ENCODE data around the gene HADHB.

HADHB gene

DNA sequence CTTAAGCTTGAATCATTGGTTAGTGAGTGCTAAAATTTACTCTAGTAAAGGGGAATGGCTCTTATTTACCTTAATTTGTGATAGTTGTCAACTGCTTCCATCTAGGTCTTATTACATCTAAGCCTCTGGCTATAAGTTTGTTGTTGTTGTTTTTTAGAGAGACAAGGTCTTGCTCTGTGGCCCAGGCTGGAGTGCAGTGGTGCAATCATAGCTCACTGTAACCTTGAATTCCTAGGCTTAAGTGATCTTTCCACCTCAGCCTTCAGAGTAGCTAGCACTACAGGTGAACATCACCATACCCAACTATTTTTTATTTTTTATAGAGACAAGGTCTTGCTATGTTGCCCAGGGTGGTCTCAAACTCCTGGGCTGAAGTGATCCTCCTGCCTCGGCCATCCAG is 6.9 kb upstream of the HADHB start:
- intact Hi-C loops (cut with DNase I; ENCODE audit: low total_unique reads): no loop called here
- TF ChIP-seq, protein P1, sequence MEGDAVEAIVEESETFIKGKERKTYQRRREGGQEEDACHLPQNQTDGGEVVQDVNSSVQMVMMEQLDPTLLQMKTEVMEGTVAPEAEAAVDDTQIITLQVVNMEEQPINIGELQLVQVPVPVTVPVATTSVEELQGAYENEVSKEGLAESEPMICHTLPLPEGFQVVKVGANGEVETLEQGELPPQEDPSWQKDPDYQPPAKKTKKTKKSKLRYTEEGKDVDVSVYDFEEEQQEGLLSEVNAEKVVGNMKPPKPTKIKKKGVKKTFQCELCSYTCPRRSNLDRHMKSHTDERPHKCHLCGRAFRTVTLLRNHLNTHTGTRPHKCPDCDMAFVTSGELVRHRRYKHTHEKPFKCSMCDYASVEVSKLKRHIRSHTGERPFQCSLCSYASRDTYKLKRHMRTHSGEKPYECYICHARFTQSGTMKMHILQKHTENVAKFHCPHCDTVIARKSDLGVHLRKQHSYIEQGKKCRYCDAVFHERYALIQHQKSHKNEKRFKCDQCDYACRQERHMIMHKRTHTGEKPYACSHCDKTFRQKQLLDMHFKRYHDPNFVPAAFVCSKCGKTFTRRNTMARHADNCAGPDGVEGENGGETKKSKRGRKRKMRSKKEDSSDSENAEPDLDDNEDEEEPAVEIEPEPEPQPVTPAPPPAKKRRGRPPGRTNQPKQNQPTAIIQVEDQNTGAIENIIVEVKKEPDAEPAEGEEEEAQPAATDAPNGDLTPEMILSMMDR (IDR thresholded peaks at IDR 0.05): no peak
- H3K27ac ChIP-seq: no peak overlapping the region
- peaks cover 52 to 56% (median 55%) of the 10 kb centered on the region in 3 donors for H3K36me3 ChIP-seq
- no peaks in the 10 kb centered on the region for H3K27me3 ChIP-seq
- DNase-seq: no peak
- no peak overlapping the region for H3K4me3 ChIP-seq
- peaks cover 0 to 20% (median 5%) of the 10 kb centered on the region in 4 donors for H3K4me1 ChIP-seq
- H3K9me3 ChIP-seq: no peaks in the 10 kb centered on the region

DNA sequence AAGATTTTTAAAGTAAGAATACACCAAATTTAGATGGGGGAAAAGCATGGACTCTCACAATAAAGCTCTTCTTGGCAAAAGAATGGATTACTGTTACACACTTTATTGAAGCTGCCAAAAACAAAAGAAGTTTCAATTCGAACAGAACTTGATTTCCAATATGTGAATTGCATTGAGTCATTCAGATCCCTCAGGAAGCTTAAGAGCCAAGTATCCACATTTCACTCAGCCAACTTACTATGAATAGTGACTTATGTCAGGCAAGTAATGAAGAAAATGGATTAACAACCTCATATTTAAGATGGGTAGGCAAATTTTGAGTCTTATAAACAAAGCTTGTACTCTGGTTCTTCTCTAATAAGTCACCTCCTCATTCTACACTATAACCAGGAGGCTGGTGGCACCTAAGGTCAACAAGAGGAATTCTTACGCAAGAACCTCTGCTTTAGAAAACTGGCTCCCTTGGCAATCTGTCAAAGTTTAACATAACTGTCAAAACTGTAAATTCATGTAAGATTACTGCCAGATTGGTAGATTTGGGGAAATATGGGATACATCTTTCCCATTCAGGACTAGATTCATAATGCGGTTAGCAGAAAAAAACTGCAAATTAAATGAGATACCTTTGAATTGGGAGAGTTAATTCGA is 6.3 kb upstream of the HADHB start:
- Histone ChIP-seq H3K9me3 (no peaks in the 10 kb centered on the region), H3K36me3 (peaks cover 47 to 50% (median 49%) of the 10 kb centered on the region in 3 donors), H3K27me3 (no peaks in the 10 kb centered on the region), H3K4me3 (no peak overlapping the region), H3K4me1 (peaks cover 0 to 26% (median 8%) of the 10 kb centered on the region in 4 donors), H3K27ac (no peak overlapping the region)
- intact Hi-C loops (cut with DNase I; ENCODE audit: low total_unique reads): no loop called here
- TF ChIP-seq, protein P1 (IDR thresholded peaks at IDR 0.05): no peak
- DNase-seq: no peak

DNA sequence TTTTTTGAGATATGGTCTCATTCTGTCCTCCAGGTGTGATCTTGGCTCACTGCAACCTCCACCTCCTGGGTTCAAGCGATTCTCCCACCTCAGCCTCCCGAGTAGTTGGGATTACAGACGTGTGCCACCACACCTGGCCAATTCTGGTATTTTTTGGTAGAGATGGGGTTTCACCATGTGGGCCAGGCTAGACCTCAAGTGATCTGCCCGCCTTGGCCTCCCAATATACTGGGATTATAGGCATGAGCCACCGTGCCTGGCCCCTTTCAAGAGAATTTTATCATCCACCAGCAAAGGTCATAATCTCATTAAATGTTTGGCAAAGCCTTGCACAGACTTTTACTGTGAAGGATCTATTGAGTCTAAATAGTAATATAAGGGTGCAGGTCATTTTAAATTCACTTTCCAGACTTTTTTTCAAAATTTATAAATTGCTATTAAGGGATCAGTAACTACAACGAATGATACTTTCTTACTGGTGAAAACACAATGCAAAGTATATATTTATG is 2.8 kb upstream of the HADHB start:
- no peaks in the 10 kb centered on the region for H3K27me3 ChIP-seq
- H3K27ac ChIP-seq: no peak overlapping the region
- DNase-seq: no peak
- peaks cover 14 to 17% (median 16%) of the 10 kb centered on the region in 3 donors for H3K36me3 ChIP-seq
- no peak overlapping the region for H3K4me3 ChIP-seq
- H3K9me3 ChIP-seq: no peaks in the 10 kb centered on the region
- peaks cover 0 to 44% (median 22%) of the 10 kb centered on the region in 4 donors for H3K4me1 ChIP-seq
- intact Hi-C loops (cut with DNase I; ENCODE audit: low total_unique reads): loop anchor here (5.0 kb wide), 1 partner anchor 90 kb away; no protein-coding TSS in a partner anchor
- TF ChIP-seq, protein P1 (IDR thresholded peaks at IDR 0.05): no peak

DNA sequence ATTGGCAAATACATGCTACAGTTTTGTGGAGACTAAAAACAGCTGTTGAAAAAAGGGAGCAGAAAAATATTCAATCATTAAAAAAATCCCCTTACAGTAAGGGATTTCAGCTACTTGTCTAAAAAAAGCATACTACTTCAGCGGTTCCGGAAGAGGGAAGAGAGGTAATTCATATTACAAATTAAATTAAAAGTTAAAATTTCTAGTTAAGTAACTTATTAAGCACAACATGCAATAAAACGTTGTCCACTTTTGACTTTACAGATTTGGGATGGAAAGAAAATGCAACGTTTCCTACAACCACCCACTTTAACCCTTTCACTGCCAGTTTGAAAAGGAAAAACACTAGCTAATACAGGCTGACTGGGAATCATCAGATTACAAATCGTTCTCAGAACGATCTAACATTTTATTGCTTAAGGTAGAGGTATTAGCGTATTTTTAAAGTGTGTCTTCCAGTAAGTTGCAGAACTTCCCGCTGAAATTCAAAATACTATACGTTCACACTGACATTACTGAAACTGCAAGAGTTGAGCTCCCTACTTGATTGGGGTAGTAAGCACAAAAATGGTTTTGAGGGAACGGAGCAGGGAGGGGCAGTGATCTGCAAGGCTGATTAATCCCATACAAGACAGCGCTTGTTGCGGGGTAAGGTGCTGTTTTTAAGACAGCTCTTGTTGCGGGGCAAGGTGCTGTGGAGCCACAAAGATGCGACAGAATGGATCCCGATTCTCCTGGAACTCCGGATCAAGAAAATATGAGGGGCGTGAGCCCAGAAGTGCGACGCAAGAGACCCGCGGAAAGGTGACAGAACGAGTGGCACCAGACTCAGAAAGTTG is 1.1 kb upstream of the HADHB start:
- no peak for DNase-seq
- intact Hi-C loops (cut with DNase I; ENCODE audit: low total_unique reads): loop anchor here (5.0 kb wide), 1 partner anchor 89 kb away; no protein-coding TSS in a partner anchor
- peaks cover 0 to 1% (median 1%) of the 10 kb centered on the region in 3 donors for H3K36me3 ChIP-seq
- TF ChIP-seq, protein P1 (IDR thresholded peaks at IDR 0.05): no peak
- H3K4me1 ChIP-seq: peaks cover 0 to 47% (median 22%) of the 10 kb centered on the region in 4 donors
- H3K4me3 ChIP-seq: peak overlapping the region; percentile 76 to 83
- no peaks in the 10 kb centered on the region for H3K9me3 ChIP-seq
- H3K27ac ChIP-seq: peak overlapping the region; percentile 90 to 92
- no peaks in the 10 kb centered on the region for H3K27me3 ChIP-seq

DNA sequence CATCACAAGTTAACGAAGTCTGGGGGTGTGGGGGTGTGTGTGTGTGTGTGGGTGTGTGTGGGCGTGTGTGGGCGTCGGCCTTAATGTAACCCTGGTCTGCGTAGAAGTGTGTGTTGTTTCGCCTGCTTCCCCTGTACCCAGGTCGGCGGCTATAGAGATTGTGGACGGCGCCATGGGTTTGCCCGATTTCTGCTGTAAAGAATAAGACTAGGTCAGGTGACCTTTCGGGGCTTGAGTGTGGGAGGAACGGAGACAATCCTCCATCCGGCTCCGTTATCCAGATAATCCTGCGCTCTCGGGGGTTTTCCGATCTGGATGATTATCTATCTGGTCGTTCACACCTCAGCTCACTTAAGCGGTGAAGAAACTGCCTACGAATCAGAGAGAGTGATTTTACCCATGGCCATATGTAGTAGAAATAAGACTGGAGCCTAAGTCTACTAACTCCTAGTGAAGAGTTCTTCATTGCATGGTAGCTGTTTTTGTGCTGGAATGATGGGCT is 543 bp downstream of the HADHB start:
- Histone ChIP-seq H3K9me3 (no peaks in the 10 kb centered on the region), H3K36me3 (no peaks in the 10 kb centered on the region), H3K27me3 (no peaks in the 10 kb centered on the region), H3K27ac (peak overlapping the region; percentile 90 to 92), H3K4me1 (peaks cover 0 to 47% (median 22%) of the 10 kb centered on the region in 4 donors), H3K4me3 (peak overlapping the region; percentile 76 to 83)
- TF ChIP-seq, protein P1 (IDR thresholded peaks at IDR 0.05): no peak
- intact Hi-C loops (cut with DNase I; ENCODE audit: low total_unique reads): no loop called here
- DNase-seq: peak in 1 of 2 donors; percentile 64

Measured in tibial artery (tissue), 4 donors.